CD14-positive monocyte (primary cell): ENCODE results near the gene DNAAF5. TPM values are rescaled to one million over a fixed set of nuclear protein-coding genes. Genes with fewer than 3 reads are reported as not detected.

ENCODE experiments used
- DNase-seq, 3 donors: peaks; one replicate each; pipeline ENCODE4 v3.0.0-alpha.2; 2011 to 2022
- H2AFZ ChIP-seq: 2 replicates; pipeline ENCODE4 v1.6.0; 2012; ENCODE audit warnings: mild to moderate bottlenecking, low read depth, low read length, inconsistent platforms; ENCODE audit not compliant: insufficient read depth, poor library complexity, severe bottlenecking
- H3K27ac ChIP-seq, 2 donors: 1 replicate in 1 of 2; 2 replicates in 1 of 2; pipeline ENCODE4 v1.5.1; 2012 to 2013; ENCODE audit warnings: low read length in 2 of 2, control low read depth in 1 of 2, inconsistent platforms in 1 of 2, low read depth in 1 of 2, mild to moderate bottlenecking in 1 of 2
- H3K27me3 ChIP-seq, 2 donors: one replicate each; pipeline versions ENCODE4 v1.6.0 to v1.6.1; 2011 to 2013; ENCODE audit warnings: low read length in 2 of 2; ENCODE audit not compliant: control insufficient read depth in 2 of 2, insufficient read depth in 2 of 2
- H3K36me3 ChIP-seq, 2 donors: replicated peaks in 1 of 2; 1 replicate in 1 of 2; 2 replicates in 1 of 2; pipeline versions ENCODE4 v1.5.1 to v1.6.1; 2012 to 2013; ENCODE audit warnings: low read length in 2 of 2, control low read depth in 1 of 2, inconsistent platforms in 1 of 2, mild to moderate bottlenecking in 1 of 2; ENCODE audit not compliant: insufficient read depth in 2 of 2, control insufficient read depth in 1 of 2
- H3K4me1 ChIP-seq, 2 donors: 1 replicate in 1 of 2; 2 replicates in 1 of 2; pipeline versions ENCODE4 v1.5.1 to v1.6.1; 2012 to 2013; ENCODE audit warnings: low read length in 2 of 2, control low read depth in 1 of 2, inconsistent platforms in 1 of 2, mild to moderate bottlenecking in 1 of 2, moderate library complexity in 1 of 2; ENCODE audit not compliant: insufficient read depth in 2 of 2, control insufficient read depth in 1 of 2
- H3K4me2 ChIP-seq: replicated peaks from 2 replicates; pipeline ENCODE3; 2012; ENCODE audit warnings: low read length, moderate library complexity, mild to moderate bottlenecking; ENCODE audit not compliant: poor library complexity, severe bottlenecking; ENCODE audit errors: extremely low read depth
- H3K4me3 ChIP-seq, 3 experiments: fragments of 200-600 bp in 1 of 3; sonication (generic) in 1 of 3; replicated peaks in 1 of 3; 1 replicate in 2 of 3; 2 replicates in 1 of 3; pipeline ENCODE4 v1.5.1; 2011 to 2013; ENCODE audit warnings: low read length in 3 of 3, mild to moderate bottlenecking in 3 of 3, control low read depth in 2 of 3, low read depth in 2 of 3, inconsistent platforms in 1 of 3, moderate library complexity in 1 of 3
- H3K79me2 ChIP-seq: 2 replicates; pipeline ENCODE4 v1.6.0; 2012; ENCODE audit warnings: mild to moderate bottlenecking, control low read depth, inconsistent platforms, low read length, moderate library complexity; ENCODE audit not compliant: insufficient read depth
- H3K9ac ChIP-seq: 2 replicates; pipeline ENCODE4 v1.6.0; 2017; ENCODE audit warnings: low read length, mild to moderate bottlenecking; ENCODE audit not compliant: insufficient read depth, poor library complexity, severe bottlenecking
- H3K9me3 ChIP-seq, 2 donors: replicated peaks in 1 of 2; 1 replicate in 1 of 2; 2 replicates in 1 of 2; pipeline versions ENCODE4 v1.5.1 to v1.6.1; 2012 to 2013; ENCODE audit warnings: low read length in 2 of 2, control low read depth in 1 of 2; ENCODE audit not compliant: control insufficient read depth in 1 of 2, insufficient read depth in 1 of 2
- H4K20me1 ChIP-seq: 2 replicates; pipeline ENCODE4 v1.6.0; 2012; ENCODE audit warnings: mild to moderate bottlenecking, low read length, control low read depth, moderate library complexity; ENCODE audit not compliant: insufficient read depth
- H3K27ac Mint-ChIP-seq, 7 donors: one replicate each; pipeline ENCODE4 v1.8.0; 2020; ENCODE audit warnings: mild to moderate bottlenecking in 7 of 7, mixed read lengths in 7 of 7, moderate library complexity in 6 of 7, inconsistent platforms in 2 of 7
- H3K27me3 Mint-ChIP-seq, 3 donors: one replicate each; pipeline ENCODE4 v1.8.0; 2021 to 2022; ENCODE audit warnings: low read depth in 3 of 3, mild to moderate bottlenecking in 3 of 3, mixed read lengths in 3 of 3, moderate library complexity in 3 of 3, inconsistent platforms in 1 of 3
- H3K36me3 Mint-ChIP-seq, 2 donors: one replicate each; pipeline ENCODE4 v1.8.0; 2020; ENCODE audit warnings: mixed read lengths in 2 of 2, inconsistent platforms in 1 of 2, mild to moderate bottlenecking in 1 of 2
- H3K4me1 Mint-ChIP-seq: one replicate; pipeline ENCODE4 v1.8.0; 2020; ENCODE audit warnings: mild to moderate bottlenecking, mixed read lengths
- H3K4me3 Mint-ChIP-seq, 2 donors: one replicate each; pipeline ENCODE4 v1.8.0; 2020; ENCODE audit warnings: mild to moderate bottlenecking in 2 of 2, mixed read lengths in 2 of 2, moderate library complexity in 1 of 2
- H3K9me3 Mint-ChIP-seq, 7 donors: one replicate each; pipeline ENCODE4 v1.8.0; 2020 to 2022; ENCODE audit warnings: mixed read lengths in 7 of 7, mild to moderate bottlenecking in 6 of 7, moderate library complexity in 6 of 7, inconsistent platforms in 2 of 7
- CTCF ChIP-seq: fragments of 200-600 bp; IDR thresholded peaks from one replicate; pipeline ENCODE4 v1.8.0; 2022; ENCODE audit warnings: antibody characterized with exemption, mild to moderate bottlenecking
- WGBS: methylation state at CpG from one replicate; pipeline ENCODE4 v1.1.5; 2013; ENCODE audit warnings: missing lambda C conversion rate; ENCODE audit not compliant: insufficient coverage; 5-methylcytosine and 5-hydroxymethylcytosine counted together
- intact Hi-C, 2 donors: fragments of 100-400 bp; cut with micrococcal nuclease; formaldehyde crosslinking; loops; one replicate each; pipeline versions ENCODE4 v1.15.0 to v1.15.1; 2023
- polyA plus RNA-seq, 3 donors: library from polyadenylated mRNA; depleted of rRNA in 1 of 3; unstranded in 2 of 3; stranded (reverse) in 1 of 3; fragments of 300-500 nt in 2 of 3; fragments of >200 nt in 1 of 3; fragmentation: Illumina TruSeq in 2 of 3; gene quantifications; 1 replicate in 2 of 3; 2 replicates in 1 of 3; pipeline ENCODE4 v1.2.3, GENCODE V29; 2012 to 2021

The DNAAF5 gene
- polyA plus RNA-seq, 3 donors, result 1.2 to 9.6 (median 2.0) TPM

DNA sequence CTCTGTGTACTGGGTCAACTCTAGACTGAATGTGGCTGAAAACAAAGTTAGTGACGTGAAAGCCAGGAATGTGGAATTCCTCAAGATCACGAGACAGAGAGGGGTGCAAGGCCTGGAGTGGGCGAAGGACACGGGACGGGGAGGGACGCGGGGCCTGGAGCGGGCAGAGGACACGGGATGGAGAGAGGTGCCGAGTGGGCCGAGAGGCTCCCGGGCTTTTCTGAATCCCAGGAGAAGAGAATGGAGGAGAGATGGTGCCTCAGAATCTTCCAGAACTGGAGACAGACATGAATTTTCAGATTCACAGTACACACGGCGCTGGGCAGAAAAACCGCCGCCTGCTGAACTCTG, 51.2 kb downstream of the DNAAF5 start:
- no peaks in the 10 kb centered on the region for H4K20me1 ChIP-seq
- H3K9me3 ChIP-seq, result no peaks in the 10 kb centered on the region
- 94% methylated on average over 12 of the region's 16 CpGs for WGBS
- TF ChIP-seq CTCF, result no peak
- H3K9ac ChIP-seq, result no peak overlapping the region
- intact Hi-C loops, result no loop called here
- H3K27ac ChIP-seq, result no peak overlapping the region
- peaks cover 43 to 72% of the 10 kb centered on the region in 2 donors for H3K36me3 Mint-ChIP-seq
- H3K79me2 ChIP-seq, result no peaks in the 10 kb centered on the region
- H3K9me3 Mint-ChIP-seq, result peaks cover 0 to 8% (median 2%) of the 10 kb centered on the region in 7 donors
- no peak for DNase-seq
- no peak overlapping the region for H3K4me3 Mint-ChIP-seq
- H3K27me3 Mint-ChIP-seq, result no peaks in the 10 kb centered on the region
- no peak overlapping the region for H2AFZ ChIP-seq
- H3K4me1 ChIP-seq, result no peaks in the 10 kb centered on the region
- H3K4me3 ChIP-seq, result no peak overlapping the region
- H3K36me3 ChIP-seq, result peaks cover 28 to 55% of the 10 kb centered on the region in 2 donors
- H3K4me1 Mint-ChIP-seq, result no peaks in the 10 kb centered on the region
- H3K27me3 ChIP-seq, result no peaks in the 10 kb centered on the region
- H3K27ac Mint-ChIP-seq, result peak overlapping the region in 1 of 7 donors; percentile 64
- H3K4me2 ChIP-seq, result no peak overlapping the region

- Histone ChIP-seq H3K27ac (no peak overlapping the region), H4K20me1 (no peaks in the 10 kb centered on the region), H3K79me2 (no peaks in the 10 kb centered on the region), H3K36me3 (peaks cover 31 to 63% of the 10 kb centered on the region in 2 donors), H3K9ac (no peak overlapping the region), H3K4me2 (no peak overlapping the region), H3K9me3 (no peaks in the 10 kb centered on the region), H3K4me3 (no peak overlapping the region), H3K27me3 (no peaks in the 10 kb centered on the region), H2AFZ (no peak overlapping the region), H3K4me1 (no peaks in the 10 kb centered on the region)
- Mint-ChIP-seq H3K9me3 (peaks cover 0 to 9% (median 5%) of the 10 kb centered on the region in 7 donors), H3K27me3 (no peaks in the 10 kb centered on the region), H3K36me3 (peaks cover 49 to 73% of the 10 kb centered on the region in 2 donors), H3K4me3 (no peak overlapping the region), H3K27ac (no peak overlapping the region), H3K4me1 (no peaks in the 10 kb centered on the region)
- no peak for DNase-seq
- 96% methylated on average over 19 of the region's 23 CpGs for WGBS
- intact Hi-C loops, result no loop called here
- no peak for TF ChIP-seq CTCF
Observed at GRCh38 chr7:778271-778967, 51.9 kb downstream of the DNAAF5 start.
